ENCODE measurements around the gene RCL1.
"Not testable (repeated sequence)": the region's sequence is repeated elsewhere in the genome, so short reads cannot be mapped to it uniquely, and the experiment has no call there.

The RCL1 gene

DNA sequence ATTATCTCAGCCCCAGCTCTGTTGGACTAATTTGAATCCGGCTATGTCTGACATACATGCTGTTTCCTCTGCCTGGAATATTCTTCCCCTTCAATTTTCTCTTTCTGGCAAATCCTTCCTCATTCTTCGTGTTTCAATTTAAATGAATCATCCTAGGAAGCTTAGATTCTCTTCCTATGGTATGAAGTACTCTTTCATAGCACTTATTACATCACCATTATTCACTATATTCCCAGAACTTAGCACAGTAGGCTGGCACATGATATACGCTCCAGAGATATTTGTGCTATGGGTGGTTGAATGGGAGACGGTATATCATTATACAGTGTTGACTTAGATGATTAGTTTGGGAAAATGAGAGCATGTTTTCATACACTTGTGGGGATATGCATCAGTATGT is 101.3 kb downstream of the RCL1 start:
- TF ChIP-seq, protein P1, sequence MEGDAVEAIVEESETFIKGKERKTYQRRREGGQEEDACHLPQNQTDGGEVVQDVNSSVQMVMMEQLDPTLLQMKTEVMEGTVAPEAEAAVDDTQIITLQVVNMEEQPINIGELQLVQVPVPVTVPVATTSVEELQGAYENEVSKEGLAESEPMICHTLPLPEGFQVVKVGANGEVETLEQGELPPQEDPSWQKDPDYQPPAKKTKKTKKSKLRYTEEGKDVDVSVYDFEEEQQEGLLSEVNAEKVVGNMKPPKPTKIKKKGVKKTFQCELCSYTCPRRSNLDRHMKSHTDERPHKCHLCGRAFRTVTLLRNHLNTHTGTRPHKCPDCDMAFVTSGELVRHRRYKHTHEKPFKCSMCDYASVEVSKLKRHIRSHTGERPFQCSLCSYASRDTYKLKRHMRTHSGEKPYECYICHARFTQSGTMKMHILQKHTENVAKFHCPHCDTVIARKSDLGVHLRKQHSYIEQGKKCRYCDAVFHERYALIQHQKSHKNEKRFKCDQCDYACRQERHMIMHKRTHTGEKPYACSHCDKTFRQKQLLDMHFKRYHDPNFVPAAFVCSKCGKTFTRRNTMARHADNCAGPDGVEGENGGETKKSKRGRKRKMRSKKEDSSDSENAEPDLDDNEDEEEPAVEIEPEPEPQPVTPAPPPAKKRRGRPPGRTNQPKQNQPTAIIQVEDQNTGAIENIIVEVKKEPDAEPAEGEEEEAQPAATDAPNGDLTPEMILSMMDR (IDR thresholded peaks at IDR 0.05; ENCODE audit: extremely low read depth, insufficient read depth, missing control alignments), result no peak
- no peak for DNase-seq (ENCODE audit: low spot score)
- in situ Hi-C loops (cut with MboI; ENCODE audit: low pct_unique_long_range_greater_than_20kb, low sequenced_read_pairs, unreplicated experiment), result no loop called here

DNA sequence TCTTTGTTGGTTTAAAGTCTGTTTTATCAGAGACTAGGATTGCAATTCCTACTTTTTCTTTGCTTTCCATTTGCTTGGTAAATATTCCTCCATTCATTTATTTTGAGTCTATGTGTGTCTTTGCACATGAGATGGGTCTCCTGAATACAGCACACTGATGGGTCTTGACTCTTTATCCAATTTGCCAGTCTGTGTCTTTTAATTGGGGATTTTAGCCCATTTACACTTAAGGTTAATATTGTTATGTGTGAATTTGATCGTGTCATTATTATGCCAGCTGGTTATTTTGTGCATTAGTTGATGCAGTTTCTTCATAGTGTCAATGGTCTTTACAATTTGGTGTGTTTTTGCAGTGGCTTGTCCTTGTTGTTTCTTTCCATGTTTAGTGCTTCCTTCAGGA is 107.1 kb downstream of the RCL1 start:
- DNase-seq (ENCODE audit: low spot score); in situ Hi-C loops (cut with MboI; ENCODE audit: low pct_unique_long_range_greater_than_20kb, low sequenced_read_pairs, unreplicated experiment): not testable (repeated sequence)

DNA sequence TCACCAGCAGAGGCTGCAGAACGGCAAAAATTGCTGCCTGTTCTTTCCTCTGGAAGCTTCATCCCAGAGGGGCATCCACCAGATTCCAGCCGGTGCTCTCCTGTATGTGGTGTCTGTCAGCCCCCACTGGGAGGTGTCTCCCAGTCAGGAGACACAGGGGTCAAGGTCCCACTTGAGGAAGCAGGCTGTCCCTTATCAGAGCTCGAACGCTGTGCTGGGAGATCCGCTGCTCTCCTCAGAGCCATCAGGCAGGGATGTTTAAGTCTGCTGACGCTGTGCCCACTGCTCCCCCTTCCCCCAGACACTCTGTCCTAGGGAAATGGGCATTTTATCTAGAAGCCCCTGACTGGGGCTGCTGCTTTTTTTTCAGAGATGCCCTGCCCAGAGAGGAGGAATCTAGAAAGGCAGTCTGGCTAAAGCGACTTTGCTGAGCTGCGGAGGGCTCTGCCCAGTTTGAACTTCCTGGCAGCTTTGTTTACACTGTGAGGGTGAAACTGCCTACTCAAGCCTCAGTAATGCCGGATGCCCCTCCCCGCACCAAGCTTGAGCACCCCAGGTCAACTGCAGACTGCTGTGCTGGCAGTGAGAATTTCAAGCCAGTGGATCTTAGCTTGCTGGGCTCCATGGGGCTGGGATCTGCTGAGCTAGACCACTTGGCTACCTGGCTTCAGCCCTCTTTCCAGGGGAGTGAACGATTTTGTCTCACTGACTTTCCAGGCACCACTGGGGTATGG is 108.8 kb downstream of the RCL1 start:
- DNase-seq (ENCODE audit: low spot score); in situ Hi-C loops (cut with MboI; ENCODE audit: low pct_unique_long_range_greater_than_20kb, low sequenced_read_pairs, unreplicated experiment): not testable (repeated sequence)

- TF ChIP-seq, protein P1 (IDR thresholded peaks at IDR 0.05; ENCODE audit: extremely low read depth, insufficient read depth, missing control alignments), result no peak
- DNase-seq (ENCODE audit: low spot score), result no peak
- in situ Hi-C loops (cut with MboI; ENCODE audit: low pct_unique_long_range_greater_than_20kb, low sequenced_read_pairs, unreplicated experiment), result no loop called here
These were observed 109.4 kb downstream of the RCL1 start for GRCh38 chr9:4902135-4902475.

DNA sequence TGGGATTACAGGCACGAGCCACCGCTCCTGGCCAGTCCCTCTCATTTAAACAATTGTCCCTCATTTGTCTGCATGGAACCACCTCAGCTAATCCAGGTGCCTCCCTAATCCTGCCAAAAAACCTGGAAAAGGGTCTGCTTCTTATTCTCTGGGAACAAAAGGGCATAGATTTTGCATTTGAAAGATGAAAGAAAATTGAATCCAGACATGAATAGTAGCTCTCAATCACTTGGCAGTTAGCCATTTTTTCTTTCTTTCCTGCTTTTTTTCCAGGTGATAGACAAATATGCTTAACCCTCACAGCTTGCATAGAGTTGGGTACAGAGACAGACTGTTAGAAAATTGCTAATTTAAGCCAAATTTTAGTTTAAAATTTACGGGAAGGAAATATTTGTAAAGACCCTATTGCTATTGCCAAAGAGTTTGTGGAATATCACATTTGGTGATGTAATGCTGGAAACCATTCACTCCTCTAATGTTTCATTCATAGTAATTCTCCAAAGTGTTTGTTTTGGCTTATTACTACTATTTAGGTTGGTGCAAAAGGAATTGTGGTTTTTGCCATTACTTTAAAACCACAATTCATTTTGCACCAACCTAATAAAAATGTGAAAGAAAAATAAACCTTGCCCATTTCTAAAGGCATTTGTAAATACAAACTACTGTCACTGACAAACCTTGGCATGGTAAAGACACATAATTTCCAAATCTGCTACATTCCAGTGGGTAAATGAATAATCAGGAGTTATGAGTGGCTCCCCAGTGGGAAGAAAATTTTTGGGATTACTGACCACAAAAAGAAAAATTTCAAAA is 111.8 kb downstream of the RCL1 start:
- in situ Hi-C loops (cut with MboI; ENCODE audit: low pct_unique_long_range_greater_than_20kb, low sequenced_read_pairs, unreplicated experiment), result no loop called here
- no peak for DNase-seq (ENCODE audit: low spot score)
- TF ChIP-seq, protein P1 (IDR thresholded peaks at IDR 0.05; ENCODE audit: extremely low read depth, insufficient read depth, missing control alignments), result no peak

DNA sequence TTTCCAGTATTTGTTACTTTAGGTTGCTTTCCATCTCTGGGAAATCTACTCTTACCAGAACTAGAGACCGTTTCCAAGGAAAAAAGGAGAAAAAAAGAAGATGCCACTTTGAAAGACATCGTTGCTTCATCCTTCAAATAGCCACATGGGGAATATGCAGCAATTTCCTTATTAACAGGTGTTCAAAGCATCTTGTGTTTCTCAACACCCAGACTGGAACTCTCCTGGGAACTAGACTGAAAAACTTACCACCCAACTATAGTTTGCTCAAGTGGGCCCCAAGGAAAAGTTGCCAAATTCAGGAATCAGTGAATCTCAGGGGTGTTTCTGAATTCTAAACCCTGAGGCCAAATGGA is 112.4 kb downstream of the RCL1 start:
- no peak for DNase-seq (ENCODE audit: low spot score)
- TF ChIP-seq, protein P1 (IDR thresholded peaks at IDR 0.05; ENCODE audit: extremely low read depth, insufficient read depth, missing control alignments), result no peak
- in situ Hi-C loops (cut with MboI; ENCODE audit: low pct_unique_long_range_greater_than_20kb, low sequenced_read_pairs, unreplicated experiment), result no loop called here
